Measurements from ENCODE around the gene USP32. TPM values are rescaled to one million over a fixed set of nuclear protein-coding genes. Genes with fewer than 3 reads are reported as not detected.

USP32 gene
- total and polyA plus RNA-seq, 10 of the 15 experiments (the other 5 are each of a cell fraction or from before 2014, with no cell fraction given), result 7.8 to 37.3 (median 25.5) TPM

DNA sequence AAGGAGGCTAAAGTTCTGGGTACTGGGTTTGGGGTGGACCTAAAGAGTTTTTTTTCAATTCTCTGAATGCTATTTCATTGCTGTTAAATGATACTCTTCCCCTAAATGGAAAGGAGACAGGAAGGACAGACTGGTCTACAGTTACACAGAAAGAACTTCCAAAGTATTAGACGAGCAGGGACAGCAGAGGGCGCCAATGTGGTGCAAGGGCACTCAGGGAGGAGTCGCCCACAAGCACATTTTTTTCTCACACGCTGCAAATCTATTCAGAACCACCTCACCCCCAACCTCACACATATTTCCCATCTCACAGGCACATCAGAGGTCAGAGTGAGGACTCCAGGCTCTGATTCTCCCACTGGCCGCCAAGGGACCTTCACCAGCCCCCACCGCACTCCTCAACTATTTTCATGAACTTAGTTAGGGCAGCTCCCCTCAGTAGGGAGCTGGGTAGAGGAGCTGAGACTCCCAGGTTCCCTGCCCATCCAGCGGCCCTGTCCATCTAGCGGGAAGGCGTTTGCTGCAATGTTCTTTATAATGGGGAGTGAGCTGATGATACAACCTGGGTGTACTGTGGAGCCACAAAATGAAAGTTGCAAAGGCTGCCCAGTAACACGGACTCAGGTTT is 248.9 kb downstream of the USP32 start (continued):
- TF ChIP-seq ZBTB40 (IDR thresholded peaks at IDR 0.05; ENCODE audit: borderline replicate concordance) (no peak), ZBED1 (IDR thresholded peaks at IDR 0.05; ENCODE audit: borderline replicate concordance) (no peak), POU2F2 (IDR thresholded peaks at IDR 0.05; ENCODE audit: borderline replicate concordance, low read depth, low read length) (no peak), HDAC2 (IDR thresholded peaks at IDR 0.05) (no peak), ZBTB33 (IDR thresholded peaks at IDR 0.05) (no peak), POLR2AphosphoS2 (IDR thresholded peaks at IDR 0.05; ENCODE audit: low read depth, low read length) (no peak)
- TF ChIP-seq, protein P1, sequence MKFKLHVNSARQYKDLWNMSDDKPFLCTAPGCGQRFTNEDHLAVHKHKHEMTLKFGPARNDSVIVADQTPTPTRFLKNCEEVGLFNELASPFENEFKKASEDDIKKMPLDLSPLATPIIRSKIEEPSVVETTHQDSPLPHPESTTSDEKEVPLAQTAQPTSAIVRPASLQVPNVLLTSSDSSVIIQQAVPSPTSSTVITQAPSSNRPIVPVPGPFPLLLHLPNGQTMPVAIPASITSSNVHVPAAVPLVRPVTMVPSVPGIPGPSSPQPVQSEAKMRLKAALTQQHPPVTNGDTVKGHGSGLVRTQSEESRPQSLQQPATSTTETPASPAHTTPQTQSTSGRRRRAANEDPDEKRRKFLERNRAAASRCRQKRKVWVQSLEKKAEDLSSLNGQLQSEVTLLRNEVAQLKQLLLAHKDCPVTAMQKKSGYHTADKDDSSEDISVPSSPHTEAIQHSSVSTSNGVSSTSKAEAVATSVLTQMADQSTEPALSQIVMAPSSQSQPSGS (IDR thresholded peaks at IDR 0.05; ENCODE audit: low read length), result no peak
- TF ChIP-seq, protein P2, sequence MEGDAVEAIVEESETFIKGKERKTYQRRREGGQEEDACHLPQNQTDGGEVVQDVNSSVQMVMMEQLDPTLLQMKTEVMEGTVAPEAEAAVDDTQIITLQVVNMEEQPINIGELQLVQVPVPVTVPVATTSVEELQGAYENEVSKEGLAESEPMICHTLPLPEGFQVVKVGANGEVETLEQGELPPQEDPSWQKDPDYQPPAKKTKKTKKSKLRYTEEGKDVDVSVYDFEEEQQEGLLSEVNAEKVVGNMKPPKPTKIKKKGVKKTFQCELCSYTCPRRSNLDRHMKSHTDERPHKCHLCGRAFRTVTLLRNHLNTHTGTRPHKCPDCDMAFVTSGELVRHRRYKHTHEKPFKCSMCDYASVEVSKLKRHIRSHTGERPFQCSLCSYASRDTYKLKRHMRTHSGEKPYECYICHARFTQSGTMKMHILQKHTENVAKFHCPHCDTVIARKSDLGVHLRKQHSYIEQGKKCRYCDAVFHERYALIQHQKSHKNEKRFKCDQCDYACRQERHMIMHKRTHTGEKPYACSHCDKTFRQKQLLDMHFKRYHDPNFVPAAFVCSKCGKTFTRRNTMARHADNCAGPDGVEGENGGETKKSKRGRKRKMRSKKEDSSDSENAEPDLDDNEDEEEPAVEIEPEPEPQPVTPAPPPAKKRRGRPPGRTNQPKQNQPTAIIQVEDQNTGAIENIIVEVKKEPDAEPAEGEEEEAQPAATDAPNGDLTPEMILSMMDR (IDR thresholded peaks at IDR 0.05 in 2 of 3, conservative IDR thresholded peaks at IDR 0.05 in 1 of 3; ENCODE audit: control insufficient read depth in 2 of 3, extremely low read depth in 1 of 3, insufficient read depth in 1 of 3, low read depth in 3 of 3, low read length in 3 of 3), result peak; percentile 77 to 86 (median 83)

Data from GM12878 (cell line).